IMR-90 (cell line): ENCODE results near the gene EDDM13. TPM values are rescaled to one million over a fixed set of nuclear protein-coding genes. Genes with fewer than 3 reads are reported as not detected.

Source experiments
- ATAC-seq: fragments of 200-7000 bp; cut with Tn5 transposase; 2 replicates; pipeline ENCODE4 v1.9.1; 2020; ENCODE audit warnings: low read depth, mild to moderate bottlenecking, moderate library complexity
- BruUV-seq: library from RNA; stranded (reverse); fragments of 400-500 nt; replicated peaks from 2 replicates; lab custom pipeline; 2021; lab: Mats Ljungman, UMichigan
- CTCF ChIA-PET: fragments of 300-600 bp; formaldehyde crosslinking; extraction: SDS; loops from one replicate; lab custom pipeline; 2021; ENCODE audit warnings: antibody characterized with exemption; lab: Yijun Ruan, JAX
- POLR2A ChIA-PET: fragments of 300-600 bp; sonication (Branson Sonifier 250); formaldehyde crosslinking; loops from one replicate; lab custom pipeline; 2022; ENCODE audit warnings: antibody characterized with exemption; ENCODE audit not compliant: unreplicated experiment; lab: Charles Lee
- DNase-seq: peaks from one replicate; pipeline ENCODE4 v3.0.0; 2013
- H2AFZ ChIP-seq: replicated peaks from 2 replicates; pipeline ENCODE3; 2013; ENCODE audit warnings: low read length, mild to moderate bottlenecking; ENCODE audit not compliant: poor library complexity
- H2AK5ac ChIP-seq: 2 replicates; pipeline ENCODE4 v1.6.1; 2013; ENCODE audit warnings: low read depth, low read length, inconsistent platforms
- H2AK9ac ChIP-seq: replicated peaks from 2 replicates; pipeline ENCODE3; 2013; ENCODE audit warnings: mild to moderate bottlenecking, low read depth, low read length, moderate library complexity; ENCODE audit not compliant: poor library complexity
- H2BK120ac ChIP-seq: 2 replicates; pipeline ENCODE4 v1.6.1; 2013; ENCODE audit warnings: low read depth, low read length, inconsistent platforms
- H2BK15ac ChIP-seq: 3 replicates; pipeline ENCODE4 v1.6.1; 2013; ENCODE audit warnings: low read depth, low read length, inconsistent platforms
- H2BK20ac ChIP-seq: 2 replicates; pipeline ENCODE4 v1.6.1; 2013; ENCODE audit warnings: low read depth, mild to moderate bottlenecking, inconsistent platforms, low read length, moderate library complexity
- H2BK5ac ChIP-seq: 2 replicates; pipeline ENCODE4 v1.6.1; 2013; ENCODE audit warnings: mild to moderate bottlenecking, low read depth, low read length, inconsistent platforms; ENCODE audit not compliant: poor library complexity, severe bottlenecking
- H3K14ac ChIP-seq: replicated peaks from 2 replicates; pipeline ENCODE4 v1.6.1; 2013; ENCODE audit warnings: low read depth, low read length, inconsistent platforms
- H3K18ac ChIP-seq: 2 replicates; pipeline ENCODE4 v1.6.1; 2013; ENCODE audit warnings: low read depth, low read length, control low read depth
- H3K23ac ChIP-seq: 2 replicates; pipeline ENCODE4 v1.6.1; 2013; ENCODE audit warnings: low read depth, low read length, inconsistent platforms
- H3K27ac ChIP-seq: 2 replicates; pipeline ENCODE4 v1.5.1; 2013; ENCODE audit warnings: mild to moderate bottlenecking, control low read depth, low read length; ENCODE audit not compliant: insufficient read depth
- H3K27me3 ChIP-seq: 2 replicates; pipeline ENCODE4 v1.6.1; 2013; ENCODE audit warnings: low read length; ENCODE audit not compliant: control insufficient read depth, insufficient read depth
- H3K36me3 ChIP-seq: 2 replicates; pipeline ENCODE4 v1.6.1; 2013; ENCODE audit warnings: low read length, mixed read lengths; ENCODE audit not compliant: control insufficient read depth, insufficient read depth
- H3K4ac ChIP-seq: 2 replicates; pipeline ENCODE4 v1.6.1; 2013; ENCODE audit warnings: low read depth, low read length, inconsistent platforms
- H3K4me1 ChIP-seq: 2 replicates; pipeline ENCODE4 v1.6.1; 2013; ENCODE audit warnings: low read length, mixed read lengths; ENCODE audit not compliant: control insufficient read depth, insufficient read depth
- H3K4me2 ChIP-seq: 2 replicates; pipeline ENCODE4 v1.6.1; 2013; ENCODE audit warnings: low read depth, mild to moderate bottlenecking, control low read depth, low read length, moderate library complexity
- H3K4me3 ChIP-seq: 2 replicates; pipeline ENCODE4 v1.5.1; 2013; ENCODE audit warnings: low read depth, mild to moderate bottlenecking, control low read depth, low read length, moderate library complexity; ENCODE audit not compliant: insufficient read depth
- H3K56ac ChIP-seq: 2 replicates; pipeline ENCODE4 v1.6.1; 2013; ENCODE audit warnings: low read length, inconsistent platforms; ENCODE audit not compliant: insufficient read depth; ENCODE audit errors: extremely low read depth
- H3K79me1 ChIP-seq, 2 experiments: 2 replicates each; pipeline ENCODE4 v1.6.1; 2013; ENCODE audit warnings: low read length in 2 of 2, inconsistent platforms in 1 of 2, low read depth in 1 of 2
- H3K9ac ChIP-seq: 2 replicates; pipeline ENCODE4 v1.6.1; 2013; ENCODE audit warnings: low read depth, low read length, control low read depth
- H3K9me1 ChIP-seq: 2 replicates; pipeline ENCODE4 v1.6.1; 2013; ENCODE audit warnings: low read length, inconsistent platforms; ENCODE audit not compliant: insufficient read depth
- H3K9me3 ChIP-seq: 2 replicates; pipeline ENCODE4 v1.6.1; 2013; ENCODE audit warnings: low read length; ENCODE audit not compliant: control insufficient read depth, insufficient read depth
- H4K20me1 ChIP-seq: 2 replicates; pipeline ENCODE4 v1.6.1; 2013; ENCODE audit warnings: low read length, inconsistent platforms; ENCODE audit not compliant: insufficient read depth
- H4K5ac ChIP-seq: 2 replicates; pipeline ENCODE4 v1.6.1; 2013; ENCODE audit warnings: mild to moderate bottlenecking, low read depth, low read length, control low read depth
- H4K8ac ChIP-seq, 2 experiments: 2 replicates each; pipeline ENCODE4 v1.6.1; 2013; ENCODE audit warnings: low read depth in 2 of 2, low read length in 2 of 2, control low read depth in 1 of 2, inconsistent platforms in 1 of 2
- H4K91ac ChIP-seq: 2 replicates; pipeline ENCODE4 v1.6.1; 2013; ENCODE audit warnings: low read depth, low read length, inconsistent platforms; ENCODE audit not compliant: insufficient read depth
- BHLHE40 ChIP-seq: fragments of 150-350 bp; IDR thresholded peaks from 2 replicates; pipeline ENCODE4 v1.6.1; 2016; ENCODE audit warnings: mild to moderate bottlenecking, low read depth, low read length
- CEBPB ChIP-seq: IDR thresholded peaks from 2 replicates; pipeline ENCODE4 v1.6.1; 2012; ENCODE audit warnings: low read depth, low read length, improper control_type of control experiment
- CTCF ChIP-seq: conservative IDR thresholded peaks from 2 replicates; pipeline ENCODE4 v1.5.1; 2012; ENCODE audit warnings: mild to moderate bottlenecking, low read depth, low read length, improper control_type of control experiment
- FOS ChIP-seq: fragments of 150-350 bp; IDR thresholded peaks from 2 replicates; pipeline ENCODE4 v1.6.1; 2016; ENCODE audit warnings: low read depth, low read length
- MAFK ChIP-seq: IDR thresholded peaks from 2 replicates; pipeline ENCODE4 v1.6.1; 2012; ENCODE audit warnings: low read depth, low read length, improper control_type of control experiment
- MAZ ChIP-seq: IDR thresholded peaks from 2 replicates; pipeline ENCODE4 v1.6.1; 2012; ENCODE audit warnings: low read depth, mild to moderate bottlenecking, low read length, improper control_type of control experiment, moderate library complexity, borderline replicate concordance
- MXI1 ChIP-seq: IDR thresholded peaks from 2 replicates; pipeline ENCODE4 v1.6.1; 2012; ENCODE audit warnings: low read depth, mild to moderate bottlenecking, low read length, moderate library complexity, borderline replicate concordance
- NFE2L2 ChIP-seq: fragments of 150-350 bp; IDR thresholded peaks from 2 replicates; pipeline ENCODE4 v1.6.1; 2016; ENCODE audit warnings: low read depth, mild to moderate bottlenecking, low read length
- POLR2A ChIP-seq: IDR thresholded peaks from 2 replicates; pipeline ENCODE4 v1.6.1; 2012; ENCODE audit warnings: mild to moderate bottlenecking, low read depth, low read length
- RAD21 ChIP-seq: IDR thresholded peaks from 2 replicates; pipeline ENCODE4 v1.6.1; 2012; ENCODE audit warnings: low read length, improper control_type of control experiment
- RCOR1 ChIP-seq: IDR thresholded peaks from 2 replicates; pipeline ENCODE4 v1.6.1; 2012; ENCODE audit warnings: mild to moderate bottlenecking, low read length, improper control_type of control experiment; ENCODE audit not compliant: insufficient replicate concordance
- RFX5 ChIP-seq: IDR thresholded peaks from 2 replicates; pipeline ENCODE4 v1.8.0; 2012; ENCODE audit warnings: low read depth, mild to moderate bottlenecking, low read length, moderate library complexity
- SMC3 ChIP-seq: fragments of 150-350 bp; IDR thresholded peaks from 2 replicates; pipeline ENCODE4 v1.6.1; 2016; ENCODE audit warnings: low read depth, mild to moderate bottlenecking, antibody characterized with exemption, low read length, moderate library complexity
- USF2 ChIP-seq: fragments of 150-350 bp; IDR thresholded peaks from 2 replicates; pipeline ENCODE4 v1.6.1; 2017; ENCODE audit warnings: mild to moderate bottlenecking, antibody characterized with exemption, low read length, low read depth
- dilution Hi-C: fragments of 300-500 bp; cut with HindIII; formaldehyde crosslinking; loops from one replicate; pipeline ENCODE4 v1.14.3; 2018; ENCODE audit warnings: low sequenced_read_pairs; ENCODE audit not compliant: unreplicated experiment
- in situ Hi-C: fragments of 300-500 bp; cut with MboI; formaldehyde crosslinking; loops from 3 replicates; pipeline ENCODE4 v1.14.3; 2019; ENCODE audit warnings: low sequenced_read_pairs, inconsistent platforms, mixed read lengths
- intact Hi-C: fragments of 100-400 bp; cut with micrococcal nuclease; formaldehyde crosslinking; loops from 2 replicates; pipeline ENCODE4 v1.10.0; 2022
- polyA plus RNA-seq, 3 experiments: library from polyadenylated mRNA; depleted of rRNA; stranded (reverse); fragments of >200 nt; gene quantifications; 2 replicates each; pipeline ENCODE4 v1.2.3, GENCODE V29; 2012; ENCODE audit warnings: low replicate concordance in 1 of 3
- total RNA-seq: library from RNA; depleted of rRNA; stranded (reverse); fragments of >200 nt; gene quantifications from 2 replicates; pipeline ENCODE4 v1.2.3, GENCODE V29; 2012
- TF ChIP-seq, protein P1 (sequence below): fragments of 150-350 bp; IDR thresholded peaks from 2 replicates; pipeline ENCODE4 v1.6.1; 2016; ENCODE audit warnings: low read depth, mild to moderate bottlenecking, low read length, moderate library complexity, borderline replicate concordance

Gene EDDM13
- total and polyA plus RNA-seq, 2 of the 4 experiments (the other 2 are of a cell fraction): not detected

- BruUV-seq: no TSS peak
- DNase-seq: no peak
- Histone ChIP-seq H2BK20ac (no peak overlapping the region), H2BK15ac (no peak overlapping the region), H3K4ac (no peak overlapping the region), H4K8ac (no peak overlapping the region), H2BK5ac (no peak overlapping the region), H3K27me3 (no peaks in the 10 kb centered on the region), H3K79me1 (no peaks in the 10 kb centered on the region), H3K23ac (no peak overlapping the region), H3K4me2 (no peak overlapping the region), H3K9ac (no peak overlapping the region), H2BK120ac (no peak overlapping the region), H3K4me3 (no peak overlapping the region), H3K27ac (no peak overlapping the region), H3K36me3 (peaks cover 11% of the 10 kb centered on the region), H4K91ac (no peak overlapping the region), H3K9me3 (no peaks in the 10 kb centered on the region), H3K18ac (no peak overlapping the region), H2AK9ac (no peak overlapping the region), H3K9me1 (no peaks in the 10 kb centered on the region), H2AK5ac (no peak overlapping the region), H4K20me1 (no peaks in the 10 kb centered on the region), H3K14ac (no peak overlapping the region), H3K4me1 (no peaks in the 10 kb centered on the region), H4K5ac (no peak overlapping the region), H2AFZ (no peak overlapping the region), H3K56ac (no peak overlapping the region)
- intact Hi-C loops: no loop called here
- no peak for TF ChIP-seq MAFK
- no peak for TF ChIP-seq MXI1
- TF ChIP-seq POLR2A: no peak
- TF ChIP-seq RCOR1: no peak
- TF ChIP-seq FOS: no peak
- no peak for TF ChIP-seq RAD21
- no peak for TF ChIP-seq CTCF
- TF ChIP-seq RFX5: no peak
- TF ChIP-seq USF2: no peak
- no peak for TF ChIP-seq NFE2L2
- TF ChIP-seq, protein P1, sequence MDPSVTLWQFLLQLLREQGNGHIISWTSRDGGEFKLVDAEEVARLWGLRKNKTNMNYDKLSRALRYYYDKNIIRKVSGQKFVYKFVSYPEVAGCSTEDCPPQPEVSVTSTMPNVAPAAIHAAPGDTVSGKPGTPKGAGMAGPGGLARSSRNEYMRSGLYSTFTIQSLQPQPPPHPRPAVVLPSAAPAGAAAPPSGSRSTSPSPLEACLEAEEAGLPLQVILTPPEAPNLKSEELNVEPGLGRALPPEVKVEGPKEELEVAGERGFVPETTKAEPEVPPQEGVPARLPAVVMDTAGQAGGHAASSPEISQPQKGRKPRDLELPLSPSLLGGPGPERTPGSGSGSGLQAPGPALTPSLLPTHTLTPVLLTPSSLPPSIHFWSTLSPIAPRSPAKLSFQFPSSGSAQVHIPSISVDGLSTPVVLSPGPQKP: no peak
- TF ChIP-seq MAZ: no peak
- TF ChIP-seq BHLHE40: no peak
- no peak for TF ChIP-seq CEBPB
- TF ChIP-seq SMC3: no peak
- ChIA-PET CTCF (interaction anchor here (0.9 kb wide), 1 partner anchor 20 kb away, joined by 3 read pairs; no protein-coding TSS in a partner anchor), POLR2A (no interaction called here)
- dilution Hi-C loops: no loop called here
- no peak for ATAC-seq
- in situ Hi-C loops: no loop called here
These were observed 17.6 kb downstream of the EDDM13 start for GRCh38 chr19:56290104-56290503.
